H1 (cell line): ENCODE data around the gene IFI27L1. TPM values are rescaled to one million over a fixed set of nuclear protein-coding genes. Genes with fewer than 3 reads are reported as not detected.

Source experiments
- CHD2 ChIP-seq: IDR thresholded peaks from 2 replicates; pipeline ENCODE4 v1.6.1; 2012; ENCODE audit warnings: low read length, improper control_type of control experiment
- CREB1 ChIP-seq: IDR thresholded peaks from 2 replicates; pipeline ENCODE4 v1.6.1; 2012; ENCODE audit warnings: inconsistent platforms
- KDM4A ChIP-seq: IDR thresholded peaks from one replicate; pipeline ENCODE4 v1.7.1; 2012; ENCODE audit warnings: low read depth, mild to moderate bottlenecking, moderate library complexity, low read length, inconsistent platforms; ENCODE audit not compliant: severe bottlenecking
- KDM5A ChIP-seq: fragments of 200-600 bp; IDR thresholded peaks from 2 replicates; pipeline ENCODE4 v1.7.1; 2012; ENCODE audit warnings: mild to moderate bottlenecking, low read length, inconsistent platforms, mixed read lengths
- MAX ChIP-seq: IDR thresholded peaks from 2 replicates; pipeline ENCODE4 v1.6.1; 2012; ENCODE audit warnings: inconsistent platforms
- SP2 ChIP-seq: IDR thresholded peaks from 2 replicates; pipeline ENCODE4 v1.6.1; 2012; ENCODE audit warnings: mild to moderate bottlenecking, low read length, inconsistent platforms
- polyA plus RNA-seq, 7 experiments: library from polyadenylated mRNA; depleted of rRNA in 3 of 7; stranded (reverse) in 5 of 7; unstranded in 2 of 7; fragments of >200 nt in 5 of 7; fragments of 200-250 nt in 2 of 7; gene quantifications; 1 replicate in 5 of 7; 2 replicates in 1 of 7; 4 replicates in 1 of 7; pipeline versions ENCODE4 v1.2.1 to v1.2.3, GENCODE V29; 2011 to 2013; ENCODE audit warnings: missing spikeins in 2 of 7, mixed read lengths in 2 of 7
- total RNA-seq: library from RNA; stranded (reverse); fragmentation: NEBNext Ultra II Directional; extraction: Animal tissue kit (Norgen Biotek cat#: 25700); gene quantifications from 2 replicates; pipeline ENCODE4 v1.2.1, GENCODE V29; 2021
- TF ChIP-seq, protein P1 (sequence below): IDR thresholded peaks from 2 replicates; pipeline ENCODE4 v1.6.1; 2012; ENCODE audit warnings: inconsistent platforms

Gene IFI27L1
- total and polyA plus RNA-seq, 2 of the 8 experiments (the other 6 are each of a cell fraction or from before 2014, with no cell fraction given) = 21.2 to 30.5 TPM

DNA sequence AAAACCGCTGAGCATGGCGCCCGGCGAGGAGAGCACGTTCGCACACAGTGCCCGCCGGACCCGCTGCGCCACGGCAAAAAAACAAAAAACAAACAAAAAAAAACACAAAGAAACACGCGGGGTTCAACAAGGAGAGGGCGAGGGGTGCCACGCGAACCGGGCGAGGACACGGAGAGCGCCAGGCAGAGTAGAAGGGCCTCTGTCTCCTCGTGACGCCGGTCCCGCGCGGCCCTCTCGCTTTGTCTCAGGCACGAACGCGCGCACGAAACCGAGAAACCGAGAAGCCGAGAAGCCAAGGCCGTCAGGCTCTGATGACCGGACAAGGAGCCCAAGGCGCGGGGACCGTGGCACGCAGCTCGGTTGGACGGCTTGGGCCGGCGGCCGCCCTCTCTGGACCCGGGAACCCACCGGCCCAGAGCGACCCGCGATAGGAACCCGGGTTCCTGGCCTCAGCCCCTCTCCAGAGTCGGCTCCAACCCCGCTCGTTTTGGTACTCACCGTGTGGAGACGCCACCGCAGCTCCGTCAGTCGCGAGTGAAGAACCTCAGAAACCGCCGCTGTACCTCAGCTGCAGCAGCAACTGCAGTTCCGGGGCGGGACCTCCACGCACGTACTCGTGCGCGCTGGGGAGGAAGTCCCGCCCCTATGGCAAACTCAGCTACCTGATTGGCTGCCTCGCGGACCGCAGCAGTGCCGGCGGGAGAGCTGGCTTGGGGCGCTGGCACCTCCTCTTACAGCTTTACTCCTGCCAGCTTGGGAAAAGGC lies at the start of gene IFI27L1, which contains the start of gene DDX24 (continued):
- TF ChIP-seq KDM4A (peak; percentile 79), KDM5A (no peak), SP2 (peak; percentile 56), MAX (peak; percentile 59; the same call in 1 of the 2 replicates), CREB1 (peak; percentile 72), CHD2 (peak; percentile 50; the same call in 1 of the 2 replicates)
- TF ChIP-seq, protein P1, sequence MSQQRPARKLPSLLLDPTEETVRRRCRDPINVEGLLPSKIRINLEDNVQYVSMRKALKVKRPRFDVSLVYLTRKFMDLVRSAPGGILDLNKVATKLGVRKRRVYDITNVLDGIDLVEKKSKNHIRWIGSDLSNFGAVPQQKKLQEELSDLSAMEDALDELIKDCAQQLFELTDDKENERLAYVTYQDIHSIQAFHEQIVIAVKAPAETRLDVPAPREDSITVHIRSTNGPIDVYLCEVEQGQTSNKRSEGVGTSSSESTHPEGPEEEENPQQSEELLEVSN = peak; percentile 34; the same call in 1 of the 2 replicates
- TF ChIP-seq, all 59 proteins: peak for 18
